ENCODE measurements around the gene UHRF2. TPM values are rescaled to one million over a fixed set of nuclear protein-coding genes. Genes with fewer than 3 reads are reported as not detected.

UHRF2 gene
- total RNA-seq, 5 donors from 2014 or later (not counting 1 experiment from before 2014, with no cell fraction given): 92.7 to 125 (median 96.2) TPM

DNA sequence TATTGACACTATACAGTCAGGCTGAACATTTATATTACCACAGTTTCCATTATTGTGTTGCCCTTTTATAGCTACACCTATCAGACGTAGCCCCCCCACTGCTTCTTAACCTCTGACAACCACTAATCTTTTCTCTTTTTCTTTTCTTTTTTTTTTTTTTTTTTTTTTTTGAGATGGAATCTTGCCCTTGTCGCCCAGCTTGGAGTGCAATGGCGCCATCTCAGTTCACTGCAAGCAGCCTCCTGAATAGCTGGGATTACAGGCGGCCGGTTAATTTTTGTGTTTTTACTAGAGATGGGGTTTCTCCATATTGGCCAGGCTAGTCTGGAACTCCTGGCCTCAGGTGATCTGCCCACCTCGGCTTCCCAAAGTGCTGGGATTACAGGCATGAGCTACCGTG, 75.4 kb downstream of the UHRF2 start:
- Histone ChIP-seq H3K27ac (ENCODE audit: low read length) (no peak overlapping the region), H3K4me3 (ENCODE audit: control insufficient read depth in 1 of 2, extremely low read depth in 1 of 2, low read length in 1 of 2) (no peak overlapping the region), H3K9me3 (no peaks in the 10 kb centered on the region), H3K4me1 (ENCODE audit: control insufficient read depth in 1 of 2, extremely low read depth in 1 of 2, insufficient read depth in 2 of 2, low read length in 2 of 2) (no peaks in the 10 kb centered on the region), H3K27me3 (replicated peaks in 1 of 2; ENCODE audit: control insufficient read depth in 2 of 2, extremely low read depth in 1 of 2, insufficient read depth in 2 of 2, low read length in 1 of 2) (no peaks in the 10 kb centered on the region), H3K36me3 (ENCODE audit: control insufficient read depth in 2 of 2, extremely low read depth in 1 of 2, insufficient read depth in 1 of 2, low read length in 1 of 2) (peaks cover 7 to 61% of the 10 kb centered on the region in 2 donors)
- H3K27ac Mint-ChIP-seq: no peak overlapping the region
- ATAC-seq (replicated peaks in 1 of 4): no peak
- no peaks in the 10 kb centered on the region for H3K9me3 Mint-ChIP-seq
- CTCF ChIA-PET: interaction anchor here in 1 of 2 donors (0.6 to 1.2 kb wide), 3 partner anchors 81 to 174 kb away, joined by 3 to 4 read pairs (median 3); no protein-coding TSS in a partner anchor
- peak in 3 of 35 experiments; percentile 2 for DNase-seq
- peaks cover 40% of the 10 kb centered on the region for H3K36me3 Mint-ChIP-seq
- WGBS (ENCODE audit: insufficient coverage): 100% methylated on average over 5 of the region's 7 CpGs
- no peak overlapping the region for H3K4me3 Mint-ChIP-seq
- peaks cover 5 to 12% (median 11%) of the 10 kb centered on the region in 3 donors for H3K4me1 Mint-ChIP-seq
- POLR2A ChIA-PET: interaction anchor here (0.6 to 0.7 kb wide), 2 partner anchors 269 to 742 kb away, joined by 3 to 8 read pairs; partner anchors contain the start of gene KDM4C (in 1 of the 2)
- H3K27me3 Mint-ChIP-seq: no peaks in the 10 kb centered on the region

DNA sequence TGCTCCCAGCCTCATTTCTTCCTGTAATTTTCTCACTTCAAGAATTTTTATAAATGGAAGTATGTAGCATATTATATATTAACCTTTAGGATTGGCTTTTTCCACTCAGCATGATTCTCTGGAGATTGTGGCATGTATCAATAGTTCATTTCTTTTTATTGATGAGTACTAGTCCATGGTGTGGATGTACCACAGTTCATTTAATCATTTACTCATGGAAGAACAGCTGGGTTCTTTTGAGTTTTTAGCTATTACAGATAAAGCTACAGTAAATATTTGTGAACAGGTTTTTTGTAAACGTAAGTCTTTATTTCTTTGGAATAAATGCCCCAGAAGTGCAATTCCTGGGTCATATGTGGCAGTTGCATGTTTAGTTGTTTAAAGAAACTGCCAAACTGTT, 76.1 kb downstream of the UHRF2 start:
- no peaks in the 10 kb centered on the region for H3K27me3 ChIP-seq (replicated peaks in 1 of 2; ENCODE audit: control insufficient read depth in 2 of 2, extremely low read depth in 1 of 2, insufficient read depth in 2 of 2, low read length in 1 of 2)
- H3K9me3 ChIP-seq: no peaks in the 10 kb centered on the region
- ChIA-PET POLR2A (no interaction called here), CTCF (interaction anchor here in 1 of 2 donors (0.7 to 1.2 kb wide), 2 partner anchors 134 to 174 kb away, joined by 3 to 4 read pairs; no protein-coding TSS in a partner anchor)
- H3K27me3 Mint-ChIP-seq: no peaks in the 10 kb centered on the region
- no peak overlapping the region for H3K27ac Mint-ChIP-seq
- H3K36me3 Mint-ChIP-seq: peaks cover 45% of the 10 kb centered on the region
- no peaks in the 10 kb centered on the region for H3K9me3 Mint-ChIP-seq
- H3K4me3 ChIP-seq (ENCODE audit: control insufficient read depth in 1 of 2, extremely low read depth in 1 of 2, low read length in 1 of 2): no peak overlapping the region
- peaks cover 7 to 55% of the 10 kb centered on the region in 2 donors for H3K36me3 ChIP-seq (ENCODE audit: control insufficient read depth in 2 of 2, extremely low read depth in 1 of 2, insufficient read depth in 1 of 2, low read length in 1 of 2)
- no peak overlapping the region for H3K4me3 Mint-ChIP-seq
- peaks cover 5 to 12% (median 11%) of the 10 kb centered on the region in 3 donors for H3K4me1 Mint-ChIP-seq
- DNase-seq (no peak), ATAC-seq (replicated peaks in 1 of 4) (no peak)
- WGBS (ENCODE audit: insufficient coverage): no CpG with 5 or more reads among the region's 1 CpG
- no peak overlapping the region for H3K27ac ChIP-seq (ENCODE audit: low read length)
- H3K4me1 ChIP-seq (ENCODE audit: control insufficient read depth in 1 of 2, extremely low read depth in 1 of 2, insufficient read depth in 2 of 2, low read length in 2 of 2): no peaks in the 10 kb centered on the region

DNA sequence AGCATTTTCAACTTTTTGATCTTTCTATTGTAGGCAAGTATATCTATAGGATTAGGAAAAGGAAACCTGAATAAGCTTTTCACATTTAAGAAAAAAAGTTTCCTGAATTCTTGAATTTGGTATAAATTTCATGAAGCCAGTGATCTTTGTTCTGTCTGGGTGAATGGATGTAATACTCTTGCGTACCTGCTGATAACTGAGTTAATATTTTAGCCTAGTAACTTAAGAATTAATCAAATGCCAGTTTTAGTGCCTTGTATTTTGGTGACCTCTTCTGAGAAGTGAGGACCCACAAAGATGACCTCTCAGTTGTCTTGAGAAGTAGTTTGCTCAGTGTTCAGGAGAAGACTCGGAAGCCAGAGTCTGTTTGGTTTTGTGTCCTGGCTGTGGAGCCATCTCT, 77.9 kb downstream of the UHRF2 start:
- ATAC-seq (replicated peaks in 1 of 4) (no peak), DNase-seq (no peak)
- H3K4me1 Mint-ChIP-seq: peaks cover 5 to 12% (median 11%) of the 10 kb centered on the region in 3 donors
- Histone ChIP-seq H3K9me3 (no peaks in the 10 kb centered on the region), H3K4me1 (ENCODE audit: control insufficient read depth in 1 of 2, extremely low read depth in 1 of 2, insufficient read depth in 2 of 2, low read length in 2 of 2) (no peaks in the 10 kb centered on the region), H3K36me3 (ENCODE audit: control insufficient read depth in 2 of 2, extremely low read depth in 1 of 2, insufficient read depth in 1 of 2, low read length in 1 of 2) (peaks cover 3 to 53% of the 10 kb centered on the region in 2 donors), H3K27ac (ENCODE audit: low read length) (no peak overlapping the region), H3K27me3 (replicated peaks in 1 of 2; ENCODE audit: control insufficient read depth in 2 of 2, extremely low read depth in 1 of 2, insufficient read depth in 2 of 2, low read length in 1 of 2) (no peaks in the 10 kb centered on the region), H3K4me3 (ENCODE audit: control insufficient read depth in 1 of 2, extremely low read depth in 1 of 2, low read length in 1 of 2) (no peak overlapping the region)
- no peak overlapping the region for H3K4me3 Mint-ChIP-seq
- H3K27ac Mint-ChIP-seq: peak overlapping the region in 1 of 2 donors; percentile 23
- H3K36me3 Mint-ChIP-seq: peaks cover 45% of the 10 kb centered on the region
- H3K27me3 Mint-ChIP-seq: no peaks in the 10 kb centered on the region
- ChIA-PET CTCF (no interaction called here), POLR2A (no interaction called here)
- no peaks in the 10 kb centered on the region for H3K9me3 Mint-ChIP-seq
- WGBS (ENCODE audit: insufficient coverage): 100% methylated on average over 1 of the region's 2 CpGs

- ATAC-seq (replicated peaks in 1 of 4) (no peak), DNase-seq (no peak)
- peaks cover 54% of the 10 kb centered on the region for H3K36me3 Mint-ChIP-seq
- H3K9me3 Mint-ChIP-seq: no peaks in the 10 kb centered on the region
- H3K27me3 Mint-ChIP-seq: no peaks in the 10 kb centered on the region
- ChIA-PET POLR2A (interaction anchor here (0.5 to 0.7 kb wide), 2 partner anchors 20 to 129 kb away, joined by 3 to 6 read pairs; no protein-coding TSS in a partner anchor), CTCF (interaction anchor here in 1 of 2 donors (0.9 kb wide), 1 partner anchor 75 kb away, joined by 3 read pairs; no protein-coding TSS in a partner anchor)
- H3K27me3 ChIP-seq (replicated peaks in 1 of 2; ENCODE audit: control insufficient read depth in 2 of 2, extremely low read depth in 1 of 2, insufficient read depth in 2 of 2, low read length in 1 of 2): no peaks in the 10 kb centered on the region
- H3K4me3 Mint-ChIP-seq: no peak overlapping the region
- H3K9me3 ChIP-seq: no peaks in the 10 kb centered on the region
- no peak overlapping the region for H3K4me3 ChIP-seq (ENCODE audit: control insufficient read depth in 1 of 2, extremely low read depth in 1 of 2, low read length in 1 of 2)
- H3K36me3 ChIP-seq (ENCODE audit: control insufficient read depth in 2 of 2, extremely low read depth in 1 of 2, insufficient read depth in 1 of 2, low read length in 1 of 2): peaks cover 0 to 58% of the 10 kb centered on the region in 2 donors
- H3K4me1 Mint-ChIP-seq: peaks cover 7 to 10% (median 8%) of the 10 kb centered on the region in 3 donors
- WGBS (ENCODE audit: insufficient coverage): no CpG with 5 or more reads among the region's 1 CpG
- H3K27ac ChIP-seq (ENCODE audit: low read length): no peak overlapping the region
- H3K4me1 ChIP-seq (ENCODE audit: control insufficient read depth in 1 of 2, extremely low read depth in 1 of 2, insufficient read depth in 2 of 2, low read length in 2 of 2): no peaks in the 10 kb centered on the region
- peak overlapping the region; percentile 1 to 57 for H3K27ac Mint-ChIP-seq
Measured at GRCh38 chr9:6495466-6495865, 82.5 kb downstream of the UHRF2 start.

DNA sequence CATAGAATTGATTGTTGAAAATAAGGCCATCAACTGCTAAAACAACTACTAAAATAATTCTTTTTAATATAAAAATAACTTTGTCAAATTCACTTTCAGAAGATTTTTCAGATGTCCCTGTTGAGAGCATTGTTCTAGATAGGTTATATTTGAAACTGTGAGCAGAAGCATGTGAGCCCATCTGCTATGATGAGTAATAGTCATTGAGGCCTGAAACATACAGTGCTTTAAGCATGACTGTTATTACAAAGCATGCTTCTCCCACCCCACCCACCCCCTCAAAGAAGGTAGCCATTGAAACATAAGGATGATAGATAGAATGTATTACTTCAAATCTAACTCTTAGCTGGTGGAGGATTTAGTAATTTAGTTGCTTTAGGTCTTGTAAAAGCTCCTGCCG, 86.0 kb downstream of the UHRF2 start:
- ChIA-PET CTCF (no interaction called here), POLR2A (interaction anchor here in 1 of 2 donors (0.6 kb wide), 1 partner anchor 52 kb away, joined by 3 read pairs; no protein-coding TSS in a partner anchor)
- Mint-ChIP-seq H3K27me3 (no peaks in the 10 kb centered on the region), H3K36me3 (peaks cover 46% of the 10 kb centered on the region), H3K4me3 (no peak overlapping the region), H3K27ac (no peak overlapping the region), H3K9me3 (no peaks in the 10 kb centered on the region), H3K4me1 (peaks cover 0 to 4% (median 0%) of the 10 kb centered on the region in 3 donors)
- Histone ChIP-seq H3K4me1 (ENCODE audit: control insufficient read depth in 1 of 2, extremely low read depth in 1 of 2, insufficient read depth in 2 of 2, low read length in 2 of 2) (no peaks in the 10 kb centered on the region), H3K4me3 (ENCODE audit: control insufficient read depth in 1 of 2, extremely low read depth in 1 of 2, low read length in 1 of 2) (no peak overlapping the region), H3K27me3 (replicated peaks in 1 of 2; ENCODE audit: control insufficient read depth in 2 of 2, extremely low read depth in 1 of 2, insufficient read depth in 2 of 2, low read length in 1 of 2) (no peaks in the 10 kb centered on the region), H3K27ac (ENCODE audit: low read length) (no peak overlapping the region), H3K9me3 (no peaks in the 10 kb centered on the region), H3K36me3 (ENCODE audit: control insufficient read depth in 2 of 2, extremely low read depth in 1 of 2, insufficient read depth in 1 of 2, low read length in 1 of 2) (peaks cover 0 to 67% of the 10 kb centered on the region in 2 donors)
- WGBS (ENCODE audit: insufficient coverage): no CpG with 5 or more reads among the region's 1 CpG
- DNase-seq (no peak), ATAC-seq (replicated peaks in 1 of 4) (no peak)

DNA sequence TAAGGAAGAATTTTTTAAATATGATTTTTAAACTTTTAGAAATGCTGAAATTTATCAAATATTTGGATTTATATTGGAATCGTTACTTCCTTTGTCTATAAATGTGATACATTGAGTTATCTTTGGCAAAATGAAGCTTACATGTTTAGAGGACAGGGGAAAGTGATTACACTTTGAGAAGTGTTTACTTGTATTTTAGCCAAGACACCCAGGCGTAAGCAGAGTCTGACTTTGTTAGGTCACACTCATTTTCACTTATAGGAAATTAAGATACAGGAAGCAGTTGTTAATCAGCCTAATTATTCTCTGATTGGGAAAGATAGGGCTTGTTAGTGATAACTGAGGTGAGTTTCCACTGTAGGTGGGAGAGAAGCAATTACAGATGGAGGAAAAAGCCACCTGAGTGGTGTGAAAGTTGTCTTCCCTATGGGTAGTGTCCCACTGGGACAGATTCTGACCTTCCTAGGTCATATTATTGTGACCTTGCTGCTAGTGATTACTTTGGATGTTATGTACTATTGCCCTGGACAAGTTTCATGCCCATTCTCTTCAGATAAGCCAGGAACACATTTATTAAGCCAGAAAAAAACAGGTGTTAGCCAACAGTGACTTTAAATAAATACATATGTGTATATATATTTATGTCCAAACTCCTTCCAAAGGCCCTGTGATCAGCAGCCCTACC, 88.7 kb downstream of the UHRF2 start:
- H3K4me3 ChIP-seq (ENCODE audit: control insufficient read depth in 1 of 2, extremely low read depth in 1 of 2, low read length in 1 of 2): no peak overlapping the region
- DNase-seq (no peak), ATAC-seq (replicated peaks in 1 of 4) (no peak)
- no peaks in the 10 kb centered on the region for H3K9me3 ChIP-seq
- CTCF ChIA-PET: no interaction called here
- H3K9me3 Mint-ChIP-seq: no peaks in the 10 kb centered on the region
- H3K4me3 Mint-ChIP-seq: no peak overlapping the region
- H3K27ac ChIP-seq (ENCODE audit: low read length): no peak overlapping the region
- peak overlapping the region in 1 of 2 donors; percentile 0 for H3K27ac Mint-ChIP-seq
- H3K27me3 ChIP-seq (replicated peaks in 1 of 2; ENCODE audit: control insufficient read depth in 2 of 2, extremely low read depth in 1 of 2, insufficient read depth in 2 of 2, low read length in 1 of 2): no peaks in the 10 kb centered on the region
- H3K36me3 ChIP-seq (ENCODE audit: control insufficient read depth in 2 of 2, extremely low read depth in 1 of 2, insufficient read depth in 1 of 2, low read length in 1 of 2): peaks cover 0 to 75% of the 10 kb centered on the region in 2 donors
- POLR2A ChIA-PET: no interaction called here
- H3K27me3 Mint-ChIP-seq: no peaks in the 10 kb centered on the region
- H3K36me3 Mint-ChIP-seq: peaks cover 61% of the 10 kb centered on the region
- WGBS (ENCODE audit: insufficient coverage): no CpG with 5 or more reads among the region's 2 CpGs
- H3K4me1 ChIP-seq (ENCODE audit: control insufficient read depth in 1 of 2, extremely low read depth in 1 of 2, insufficient read depth in 2 of 2, low read length in 2 of 2): no peaks in the 10 kb centered on the region
- H3K4me1 Mint-ChIP-seq: peaks cover 0 to 4% (median 0%) of the 10 kb centered on the region in 3 donors
